ENCODE measurements around the gene PRRT2. TPM values are rescaled to one million over a fixed set of nuclear protein-coding genes. Genes with fewer than 3 reads are reported as not detected.
"Not testable (repeated sequence)": the region's sequence is repeated elsewhere in the genome, so short reads cannot be mapped to it uniquely, and the experiment has no call there.

Gene PRRT2
- total RNA-seq, 1 donor from 2014 or later = 3.0 TPM

DNA sequence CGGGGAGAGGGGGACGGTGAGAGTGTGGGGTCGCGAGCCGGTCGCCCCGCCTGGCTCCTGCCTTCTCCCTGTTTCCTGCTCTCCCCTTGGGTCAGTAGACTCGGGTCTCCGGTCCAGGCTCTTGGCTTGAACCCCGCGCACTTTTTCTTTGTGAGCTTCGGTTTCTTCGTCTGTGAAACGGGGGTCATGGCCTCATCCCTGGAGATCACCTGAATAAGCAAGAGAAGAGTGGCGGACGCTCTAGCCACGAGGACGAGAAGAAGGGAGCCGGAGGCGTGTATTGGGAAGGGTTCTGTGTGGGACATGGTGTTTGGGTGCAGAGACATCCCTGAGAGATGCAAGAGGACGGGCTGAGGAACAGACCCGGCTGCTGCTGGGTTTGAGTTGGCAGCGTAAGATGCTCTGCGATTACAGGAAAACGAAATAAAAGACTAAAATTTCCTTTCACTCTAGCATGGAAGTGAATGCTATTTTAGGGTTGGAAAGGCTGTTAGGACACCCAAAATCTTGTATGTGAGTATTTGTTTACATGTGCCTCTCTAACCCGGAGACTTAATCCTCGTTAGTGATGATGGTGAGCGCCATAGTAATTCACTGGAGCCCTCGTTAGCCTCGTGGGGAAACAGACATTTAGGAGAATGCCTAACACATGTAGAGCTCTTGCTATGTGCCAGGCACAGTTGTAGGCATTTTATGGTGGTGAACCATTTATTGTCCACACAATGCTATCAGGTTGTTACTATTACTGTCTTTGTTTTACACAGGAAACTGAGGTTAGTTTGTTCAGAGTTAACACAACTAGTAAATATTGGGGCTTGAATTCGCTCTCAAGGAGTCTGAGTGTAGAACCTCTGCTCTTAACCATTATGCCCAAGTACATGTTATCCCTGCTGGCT is 20.8 kb upstream of the PRRT2 start:
- no peak for DNase-seq

DNA sequence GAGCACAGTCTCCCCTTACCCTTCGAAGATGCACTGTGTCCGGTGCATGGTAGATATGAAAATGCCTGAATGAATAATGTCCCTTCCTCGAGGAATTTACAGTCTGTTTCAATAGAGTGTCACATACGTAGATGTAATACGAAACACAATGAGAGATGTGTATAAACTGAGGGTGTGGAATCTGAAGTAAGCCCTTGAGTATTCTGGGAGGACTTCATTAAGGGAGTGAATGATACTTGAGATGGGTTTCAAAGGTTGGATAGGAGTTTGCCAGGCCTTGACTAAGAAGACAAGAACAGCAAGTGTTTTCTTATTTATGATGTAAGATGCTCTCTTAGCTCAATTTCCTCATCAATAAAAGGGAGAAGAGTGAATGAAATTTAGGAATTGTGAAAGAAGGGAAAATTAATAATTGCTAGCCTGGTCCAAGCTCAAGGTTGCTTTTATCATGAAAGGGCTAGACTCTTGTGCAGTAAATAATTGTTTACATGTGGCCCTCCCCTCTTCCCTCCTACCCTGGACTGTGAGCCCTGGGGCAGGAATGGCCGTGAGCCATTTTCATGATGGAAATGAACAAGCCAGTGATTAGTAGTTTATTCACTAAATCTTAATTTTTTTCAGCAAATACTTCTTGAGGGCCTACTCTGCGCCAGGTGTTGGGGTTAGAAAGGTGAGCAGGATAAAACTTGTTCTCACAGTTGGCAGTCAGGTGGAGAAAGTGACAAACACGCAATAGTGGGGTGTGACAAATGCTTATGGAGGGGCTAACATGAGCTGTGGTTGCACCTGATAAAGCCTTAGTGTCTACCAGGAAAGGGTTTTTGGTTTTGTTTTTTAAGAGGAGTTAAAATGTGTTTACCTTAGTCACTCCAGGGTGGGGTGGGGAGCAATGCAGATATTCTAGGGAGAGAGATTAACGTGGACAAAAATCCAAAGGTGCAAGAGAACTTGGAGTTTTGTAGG is 19.9 kb upstream of the PRRT2 start:
- no peak for DNase-seq

DNA sequence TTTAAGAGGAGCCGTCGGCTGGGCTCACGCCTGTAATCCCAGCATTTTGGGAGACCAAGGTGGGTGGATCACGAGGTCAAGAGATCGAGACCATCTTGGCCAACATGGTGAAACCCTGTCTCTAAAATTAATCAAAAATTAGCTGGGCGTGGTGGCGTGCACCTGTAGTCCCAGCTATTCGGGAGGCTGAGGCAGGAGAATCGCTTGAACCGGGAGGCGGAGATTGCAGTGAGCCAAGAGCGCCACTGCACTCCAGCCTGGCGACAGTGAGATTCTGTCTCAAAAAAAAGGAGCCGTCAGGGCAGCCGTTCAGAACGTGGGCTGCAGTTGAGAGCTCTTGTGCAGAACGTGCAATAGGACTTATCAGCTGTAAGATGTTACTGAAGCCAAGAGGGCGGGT is 18.8 kb upstream of the PRRT2 start:
- DNase-seq = not testable (repeated sequence)

DNA sequence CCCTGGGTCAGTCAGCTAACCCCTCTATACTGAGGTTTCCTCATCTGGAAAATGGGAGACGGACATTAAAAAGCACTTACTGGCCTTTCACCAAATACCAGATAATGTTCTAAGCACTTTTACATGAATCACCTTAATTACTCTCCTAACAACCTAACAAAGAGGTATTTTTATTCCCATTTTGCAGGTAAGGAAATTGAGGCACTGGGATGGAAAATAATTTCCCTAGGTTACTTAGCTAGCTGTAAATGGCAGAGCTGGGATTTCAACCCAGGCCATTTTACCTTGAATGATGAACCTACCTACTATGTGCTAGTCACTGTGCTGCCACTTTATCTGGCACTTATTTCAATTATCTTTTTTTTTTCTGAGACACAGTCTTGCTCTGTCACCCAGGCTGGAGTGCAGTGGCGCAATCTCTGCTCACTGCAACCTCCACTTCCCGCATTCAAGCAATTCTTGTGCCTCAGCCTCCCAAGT is 17.7 kb upstream of the PRRT2 start:
- no peak for DNase-seq

DNA sequence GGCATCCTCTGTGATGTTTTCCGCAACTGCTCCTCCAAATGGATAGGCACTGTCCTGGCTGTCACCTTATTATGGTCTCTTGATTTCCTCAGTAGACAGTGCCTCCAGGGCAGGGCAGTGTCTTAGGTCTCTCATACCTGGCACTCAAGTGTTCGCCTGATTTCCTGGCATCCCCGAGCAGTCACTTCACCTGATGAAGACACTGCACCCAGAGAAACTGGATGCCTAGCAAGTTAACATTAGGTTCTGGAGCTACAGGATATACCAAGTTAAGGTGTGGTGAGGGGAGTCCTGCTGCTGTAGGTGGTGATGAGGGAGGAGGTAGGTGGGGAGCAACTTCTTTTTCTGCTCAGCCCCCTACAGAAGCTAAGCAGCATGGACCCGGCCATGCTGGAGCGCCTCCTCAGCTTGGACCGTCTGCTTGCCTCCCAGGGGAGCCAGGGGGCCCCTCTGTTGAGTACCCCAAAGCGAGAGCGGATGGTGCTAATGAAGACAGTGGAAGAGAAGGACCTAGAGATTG is 9.5 kb upstream of the PRRT2 start:
- DNase-seq = no peak

DNA sequence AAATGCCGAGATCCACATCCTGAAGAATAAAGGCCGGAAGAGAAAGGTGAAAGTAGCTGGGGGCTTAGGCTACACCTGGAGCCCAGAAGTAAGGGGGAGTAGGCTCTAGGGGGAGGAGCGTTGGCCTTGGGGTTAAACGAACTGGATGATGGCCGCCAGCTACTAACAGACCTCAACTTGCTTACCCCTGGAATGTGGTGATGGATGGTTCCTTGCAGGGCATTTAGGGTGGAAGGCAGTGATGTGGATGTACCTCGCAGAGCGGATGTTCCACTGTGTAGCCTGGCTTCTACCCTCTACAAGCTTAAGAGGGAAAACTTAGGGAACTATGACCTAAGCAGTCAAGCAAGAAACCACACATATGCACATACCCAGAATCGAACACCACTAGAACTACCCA is 8.0 kb upstream of the PRRT2 start:
- no peak for DNase-seq

DNA sequence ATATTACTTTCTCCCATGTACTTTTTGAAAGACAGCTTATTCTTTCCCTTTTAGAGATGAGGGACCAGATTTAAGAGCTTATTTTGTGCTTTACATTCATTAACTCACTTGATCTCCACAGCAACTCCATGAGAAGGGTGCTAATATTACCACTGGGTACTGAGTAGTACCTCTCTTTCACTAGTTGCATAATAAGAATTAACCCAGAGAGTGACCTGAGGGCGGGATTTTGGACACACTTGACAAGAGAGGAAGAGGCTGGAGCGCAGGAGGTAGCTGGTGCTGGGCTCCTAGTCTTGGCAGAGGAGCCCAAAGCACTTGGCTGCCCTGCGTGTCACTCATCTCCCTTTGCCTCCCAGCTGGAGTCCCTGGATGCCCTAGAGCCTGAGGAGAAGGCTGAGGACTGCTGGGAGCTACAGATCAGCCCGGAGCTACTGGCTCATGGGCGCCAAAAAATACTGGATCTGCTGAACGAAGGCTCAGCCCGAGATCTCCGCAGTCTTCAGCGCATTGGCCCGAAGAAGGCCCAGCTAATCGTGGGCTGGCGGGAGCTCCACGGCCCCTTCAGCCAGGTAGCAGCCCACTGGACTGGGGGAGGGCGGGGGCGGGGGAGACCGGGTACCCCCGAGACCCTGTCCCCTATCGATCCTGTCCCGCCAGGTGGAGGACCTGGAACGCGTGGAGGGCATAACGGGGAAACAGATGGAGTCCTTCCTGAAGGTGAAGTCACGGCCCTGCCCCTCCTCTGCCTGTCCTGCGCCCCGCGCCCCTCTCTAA is 7.3 kb upstream of the PRRT2 start:
- peak; percentile 40 for DNase-seq

DNA sequence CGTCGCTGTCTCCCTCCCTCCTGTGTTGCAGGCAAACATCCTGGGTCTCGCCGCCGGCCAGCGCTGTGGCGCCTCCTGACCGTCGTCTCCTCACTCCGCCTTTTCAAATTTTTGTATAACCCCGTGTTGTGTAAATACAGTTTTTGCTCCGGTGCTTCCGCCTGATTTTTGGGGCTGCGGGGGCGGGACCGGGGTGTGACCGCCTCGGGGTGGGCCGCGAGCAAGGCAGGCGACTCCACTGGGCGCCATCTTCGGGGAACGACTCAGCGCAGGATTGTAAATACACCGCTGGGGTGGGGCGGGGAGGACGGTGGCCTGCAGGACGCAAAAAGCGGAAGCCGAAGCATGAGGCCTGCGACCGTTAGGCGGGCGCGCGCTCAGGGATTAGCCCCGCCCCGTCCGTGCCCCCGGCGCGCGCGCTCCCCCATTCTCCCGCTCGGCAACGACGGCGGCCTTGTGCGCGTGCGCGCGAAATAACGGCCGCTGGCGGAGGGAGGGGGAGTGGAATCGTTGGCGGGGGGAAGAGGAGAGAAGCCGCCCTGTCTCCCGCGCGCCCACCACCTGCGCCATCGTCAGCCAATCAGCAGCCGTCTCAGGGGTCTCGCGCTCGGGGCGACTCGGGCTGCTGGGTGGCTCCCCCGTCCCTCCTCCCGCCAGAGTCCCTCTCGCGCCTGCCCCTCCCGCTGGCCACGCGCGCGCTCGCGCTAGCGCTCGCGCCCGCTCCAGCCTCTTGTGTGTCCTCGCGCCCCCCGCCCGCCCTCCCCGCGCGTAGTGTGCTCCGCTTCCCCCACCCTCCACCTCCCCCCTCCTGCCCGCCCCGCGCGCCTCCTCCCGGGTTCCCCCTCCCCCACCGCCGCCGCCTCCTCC is 6.5 kb upstream of the PRRT2 start:
- peak; percentile 99 for DNase-seq

DNA sequence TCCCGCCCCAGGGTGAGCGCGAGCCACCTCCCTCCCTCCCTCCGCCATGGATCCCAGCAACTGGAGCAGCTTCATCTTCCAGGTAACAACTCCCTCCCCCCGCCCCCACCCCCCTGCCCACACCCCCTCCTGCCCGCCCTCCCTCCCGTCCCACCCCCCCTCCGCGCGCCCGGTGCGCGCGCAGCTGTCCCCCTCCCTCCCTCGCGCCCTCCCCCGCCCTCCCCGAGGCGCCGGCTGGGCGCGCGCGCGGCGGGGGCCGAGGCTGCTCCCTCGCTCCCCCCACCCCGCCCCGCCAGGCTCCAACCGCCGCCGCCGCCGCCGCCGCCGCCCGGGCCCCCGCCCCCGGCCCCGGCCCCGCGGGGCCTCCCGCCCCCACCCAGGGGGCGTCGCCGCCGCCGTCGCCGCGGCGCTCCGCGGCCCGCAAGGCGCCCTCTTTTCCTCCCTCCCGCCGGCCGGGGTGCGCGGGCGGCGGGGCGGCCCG is 5.9 kb upstream of the PRRT2 start, which contains the start of gene MAZ:
MAZ (plus strand) TSS at position 431 of the 481 bp plus-strand sequence. CDS start 173 bp downstream, outside the sequence.
- DNase-seq = no peak

DNA sequence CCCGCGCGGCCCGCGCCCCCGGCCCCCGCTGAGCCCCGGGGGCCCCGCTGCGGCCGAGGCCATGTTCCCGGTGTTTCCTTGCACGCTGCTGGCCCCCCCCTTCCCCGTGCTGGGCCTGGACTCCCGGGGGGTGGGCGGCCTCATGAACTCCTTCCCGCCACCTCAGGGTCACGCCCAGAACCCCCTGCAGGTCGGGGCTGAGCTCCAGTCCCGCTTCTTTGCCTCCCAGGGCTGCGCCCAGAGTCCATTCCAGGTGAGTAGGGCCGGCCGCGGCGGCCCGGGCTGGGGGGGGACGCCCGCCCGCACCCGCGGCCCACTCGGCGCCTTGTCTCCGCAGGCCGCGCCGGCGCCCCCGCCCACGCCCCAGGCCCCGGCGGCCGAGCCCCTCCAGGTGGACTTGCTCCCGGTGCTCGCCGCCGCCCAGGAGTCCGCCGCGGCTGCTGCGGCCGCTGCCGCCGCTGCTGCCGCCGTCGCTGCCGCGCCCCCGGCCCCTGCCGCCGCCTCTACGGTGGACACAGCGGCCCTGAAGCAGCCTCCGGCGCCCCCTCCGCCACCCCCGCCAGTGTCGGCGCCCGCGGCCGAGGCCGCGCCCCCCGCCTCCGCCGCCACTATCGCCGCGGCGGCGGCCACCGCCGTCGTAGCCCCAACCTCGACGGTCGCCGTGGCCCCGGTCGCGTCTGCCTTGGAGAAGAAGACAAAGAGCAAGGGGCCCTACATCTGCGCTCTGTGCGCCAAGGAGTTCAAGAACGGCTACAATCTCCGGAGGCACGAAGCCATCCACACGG is 5.2 kb upstream of the PRRT2 start:
- peak; percentile 69 for DNase-seq

DNA sequence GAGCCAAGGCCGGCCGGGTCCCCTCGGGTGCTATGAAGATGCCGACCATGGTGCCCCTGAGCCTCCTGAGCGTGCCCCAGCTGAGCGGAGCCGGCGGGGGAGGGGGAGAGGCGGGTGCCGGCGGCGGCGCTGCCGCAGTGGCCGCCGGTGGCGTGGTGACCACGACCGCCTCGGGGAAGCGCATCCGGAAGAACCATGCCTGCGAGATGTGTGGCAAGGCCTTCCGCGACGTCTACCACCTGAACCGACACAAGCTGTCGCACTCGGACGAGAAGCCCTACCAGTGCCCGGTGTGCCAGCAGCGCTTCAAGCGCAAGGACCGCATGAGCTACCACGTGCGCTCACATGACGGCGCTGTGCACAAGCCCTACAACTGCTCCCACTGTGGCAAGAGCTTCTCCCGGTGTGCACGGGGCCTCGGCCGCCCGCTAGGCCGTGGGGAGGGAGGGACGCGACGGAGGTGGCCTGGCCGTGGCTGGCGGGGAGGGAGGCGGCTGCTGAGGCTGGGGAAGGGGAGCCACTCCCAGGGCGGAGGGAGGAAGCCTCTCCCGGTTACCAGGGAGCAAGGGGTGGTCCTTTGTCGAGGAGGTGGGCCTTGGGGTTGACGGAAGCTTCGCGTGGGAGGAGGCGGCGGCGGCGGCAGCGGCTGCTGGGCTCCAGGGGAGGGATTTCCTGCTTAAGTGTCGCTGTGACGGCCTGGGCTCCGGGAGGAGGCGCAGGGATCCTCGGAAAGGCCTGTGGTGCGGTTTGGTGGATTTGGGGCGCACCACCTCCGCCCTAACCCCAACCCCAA is 4.4 kb upstream of the PRRT2 start:
- peak; percentile 94 for DNase-seq

DNA sequence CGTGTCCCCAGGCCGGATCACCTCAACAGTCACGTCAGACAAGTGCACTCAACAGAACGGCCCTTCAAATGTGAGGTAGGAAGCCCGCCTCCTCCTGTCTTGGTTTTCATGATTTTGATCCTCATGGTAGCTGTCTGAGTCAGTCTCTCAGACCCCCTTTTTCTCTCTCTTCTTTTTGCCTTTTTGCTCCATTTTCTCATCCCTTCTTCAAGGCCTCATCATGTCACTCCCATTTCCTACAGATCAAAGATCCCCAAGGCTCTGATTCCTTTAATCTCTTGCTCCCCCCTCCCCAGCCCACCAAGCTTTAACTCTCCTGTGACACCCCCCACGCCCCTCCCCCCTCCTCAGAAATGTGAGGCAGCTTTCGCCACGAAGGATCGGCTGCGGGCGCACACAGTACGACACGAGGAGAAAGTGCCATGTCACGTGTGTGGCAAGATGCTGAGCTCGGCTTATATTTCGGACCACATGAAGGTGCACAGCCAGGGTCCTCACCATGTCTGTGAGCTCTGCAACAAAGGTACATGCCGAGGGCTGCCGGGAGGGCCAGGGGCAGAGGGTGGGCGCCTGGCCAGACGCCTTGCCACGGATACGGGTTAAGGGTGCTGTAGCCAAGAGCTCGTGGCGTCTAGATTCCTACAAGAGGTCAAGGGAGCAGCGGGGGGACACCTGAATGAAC is 3.6 kb upstream of the PRRT2 start:
- DNase-seq = no peak

DNA sequence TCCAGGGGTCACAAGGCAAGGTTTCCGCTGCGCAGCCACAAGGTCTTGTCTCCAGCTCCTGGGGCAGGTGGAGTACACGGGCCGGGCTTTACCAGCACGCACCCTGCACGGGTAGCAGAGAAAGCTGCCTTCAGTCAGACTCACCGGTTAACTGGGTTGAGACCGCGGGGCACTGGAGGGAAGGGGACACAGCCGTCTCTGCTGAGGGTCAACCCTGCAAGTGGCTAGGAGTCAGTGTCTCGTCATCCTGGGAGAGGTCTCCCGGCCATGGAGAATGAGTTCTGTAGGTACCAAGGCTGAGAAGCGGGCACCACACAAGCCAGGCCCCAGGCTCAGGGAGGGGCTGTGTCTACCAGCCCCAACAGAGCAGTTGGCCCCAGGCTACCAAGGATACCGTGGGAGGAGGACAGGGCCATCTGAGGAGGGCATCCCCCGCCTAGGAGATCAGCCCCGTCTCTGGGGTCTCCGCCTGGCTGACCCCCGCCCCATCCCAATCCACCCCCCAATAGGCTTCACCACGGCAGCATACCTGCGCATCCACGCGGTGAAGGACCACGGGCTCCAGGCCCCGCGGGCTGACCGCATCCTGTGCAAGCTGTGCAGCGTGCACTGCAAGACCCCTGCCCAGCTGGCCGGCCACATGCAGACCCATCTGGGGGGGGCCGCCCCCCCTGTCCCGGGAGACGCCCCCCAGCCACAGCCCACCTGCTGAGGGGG is 2.8 kb upstream of the PRRT2 start:
- no peak for DNase-seq

DNA sequence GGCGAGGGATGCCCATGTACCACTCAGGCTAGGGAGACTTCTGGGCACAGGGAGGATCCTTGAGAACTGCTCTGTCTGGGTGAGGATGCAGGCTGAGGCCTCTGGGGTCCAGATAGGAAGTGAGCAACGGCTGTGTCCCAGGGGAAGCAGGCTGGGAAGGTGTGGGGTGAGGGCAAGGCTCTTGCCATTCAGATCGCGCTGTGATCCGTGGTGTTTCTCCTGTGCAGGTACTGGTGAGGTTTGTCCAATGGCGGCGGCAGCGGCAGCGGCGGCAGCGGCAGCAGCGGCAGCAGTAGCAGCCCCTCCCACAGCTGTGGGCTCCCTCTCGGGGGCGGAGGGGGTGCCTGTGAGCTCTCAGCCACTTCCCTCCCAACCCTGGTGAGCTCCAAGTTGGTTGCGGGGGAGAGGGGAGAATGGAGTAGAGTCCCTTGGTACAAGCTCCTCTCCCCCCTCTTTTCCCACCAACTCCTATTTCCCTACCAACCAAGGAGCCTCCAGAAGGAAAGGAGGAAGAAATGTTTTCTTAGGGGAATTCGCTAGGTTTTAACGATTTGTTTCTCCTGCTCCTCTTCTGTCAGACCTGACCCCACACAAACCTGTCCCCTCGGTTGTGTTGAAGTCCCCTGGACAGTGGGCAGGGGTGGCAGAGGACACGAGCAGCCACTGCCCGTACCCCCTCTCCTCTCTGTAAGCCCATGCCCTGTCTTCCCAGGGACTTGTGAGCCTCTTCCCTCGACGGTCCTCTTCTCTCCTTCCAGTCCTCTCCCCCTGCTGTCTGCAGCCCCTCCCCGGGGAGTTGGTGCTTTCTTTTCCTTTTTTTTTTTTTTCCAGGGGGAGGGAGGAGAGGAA is 1.9 kb upstream of the PRRT2 start:
- DNase-seq = no peak

DNA sequence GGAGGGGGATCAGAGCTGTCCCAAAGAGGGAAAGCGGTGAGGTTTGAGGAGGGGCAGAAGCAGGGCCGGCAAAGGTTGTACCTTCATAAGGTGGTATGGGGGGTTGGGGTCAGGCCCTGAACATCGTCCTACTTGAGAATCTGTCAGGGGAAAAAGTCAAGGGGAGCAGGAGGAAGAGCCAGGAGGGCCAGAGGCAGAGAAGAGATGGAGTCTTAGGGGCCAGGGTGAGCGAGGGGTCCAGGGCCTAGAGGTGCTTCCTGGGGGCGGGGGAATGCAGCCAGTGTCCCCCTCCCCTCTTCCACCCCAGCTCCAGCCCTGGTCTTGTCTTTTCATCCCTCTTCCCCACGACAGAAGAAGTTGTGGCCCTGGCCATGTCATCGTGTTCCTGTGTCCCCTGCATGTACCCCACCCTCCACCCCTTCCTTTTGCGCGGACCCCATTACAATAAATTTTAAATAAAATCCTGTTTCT is 1.3 kb upstream of the PRRT2 start:
- DNase-seq = no peak

DNA sequence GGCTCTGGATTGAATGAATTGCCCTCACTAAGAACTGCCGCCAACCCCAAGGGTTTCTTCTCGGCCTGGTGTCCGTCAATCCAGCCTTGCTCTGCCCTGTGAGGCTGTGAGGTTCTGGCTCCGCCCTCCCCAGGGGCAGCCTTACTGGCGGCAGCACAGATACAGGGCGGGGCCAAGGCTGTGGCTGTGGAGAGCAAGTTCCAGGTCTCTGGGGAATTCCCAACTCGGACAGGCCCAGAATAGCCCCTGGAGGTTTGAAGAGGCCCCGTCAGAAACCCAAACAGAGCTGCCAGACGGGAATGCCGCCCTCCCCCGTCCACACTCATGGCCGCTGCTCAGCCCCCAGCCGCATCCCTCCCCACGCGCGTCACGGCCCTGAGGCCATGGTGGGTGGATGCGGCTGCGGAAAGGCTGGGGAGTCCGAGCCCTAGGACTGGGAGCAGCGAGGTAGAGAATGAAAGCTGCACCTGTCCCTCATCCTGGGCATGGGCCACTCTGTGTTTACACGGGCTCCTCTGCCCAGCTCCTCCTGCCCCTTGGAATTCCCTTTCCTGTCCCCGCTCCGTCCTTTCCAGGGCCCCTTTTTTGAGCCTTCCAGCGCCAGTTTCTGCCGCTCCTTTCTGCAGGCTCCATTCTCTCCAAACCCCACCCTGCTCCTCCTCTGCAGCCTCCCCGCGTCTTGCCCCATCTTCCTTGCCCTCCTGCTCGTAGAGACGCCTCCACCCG is 660 bp upstream of the PRRT2 start:
- DNase-seq = peak; percentile 96

Measured in tongue (tissue), 2 donors.